ENCODE data around the gene TRAK2. TPM values are rescaled to one million over a fixed set of nuclear protein-coding genes. Genes with fewer than 3 reads are reported as not detected.

TRAK2 gene
- total and polyA plus RNA-seq, 8 donors, result 8.2 to 46.8 (median 27.2) TPM

DNA sequence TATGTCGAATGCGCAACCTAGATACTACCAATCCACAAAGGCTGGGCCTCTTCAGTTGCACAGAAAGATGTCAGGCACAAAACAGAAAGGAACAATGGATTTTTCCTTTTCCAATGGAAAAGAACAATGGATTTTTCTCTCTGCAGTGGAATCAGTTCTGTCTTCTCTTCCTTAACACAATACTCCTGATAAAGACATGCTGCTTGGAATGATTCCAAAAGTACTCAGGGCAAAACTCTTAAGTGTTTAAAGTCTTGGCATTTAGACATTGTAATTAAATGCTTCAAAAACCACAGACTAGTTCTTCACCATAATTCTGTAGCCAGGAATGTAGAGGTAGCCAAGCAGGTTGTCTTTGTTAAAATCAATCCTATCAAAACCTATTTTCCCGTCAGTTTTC lies 47.4 kb downstream of the TRAK2 start:
- no peak overlapping the region for H3K4me3 ChIP-seq
- H3K27ac ChIP-seq, result peak overlapping the region in 1 of 5 donors; percentile 10
- intact Hi-C loops (cut with DNase I; ENCODE audit: low total_unique reads), result no loop called here
- no peaks in the 10 kb centered on the region for H3K9me3 ChIP-seq
- peaks cover 0 to 8% (median 5%) of the 10 kb centered on the region in 4 donors for H3K36me3 ChIP-seq
- WGBS, 5 donors, result 72 to 81% (median 79%) methylated on average over 3 of the region's 3 CpGs
- no peak for DNase-seq
- peaks cover 16 to 66% (median 41%) of the 10 kb centered on the region in 4 donors for H3K4me1 ChIP-seq
- H3K27me3 ChIP-seq, result no peaks in the 10 kb centered on the region
- TF ChIP-seq POLR2A (IDR thresholded peaks at IDR 0.05), result no peak
- no peak for TF ChIP-seq POLR2AphosphoS5 (IDR thresholded peaks at IDR 0.05)
- TF ChIP-seq, protein P1, sequence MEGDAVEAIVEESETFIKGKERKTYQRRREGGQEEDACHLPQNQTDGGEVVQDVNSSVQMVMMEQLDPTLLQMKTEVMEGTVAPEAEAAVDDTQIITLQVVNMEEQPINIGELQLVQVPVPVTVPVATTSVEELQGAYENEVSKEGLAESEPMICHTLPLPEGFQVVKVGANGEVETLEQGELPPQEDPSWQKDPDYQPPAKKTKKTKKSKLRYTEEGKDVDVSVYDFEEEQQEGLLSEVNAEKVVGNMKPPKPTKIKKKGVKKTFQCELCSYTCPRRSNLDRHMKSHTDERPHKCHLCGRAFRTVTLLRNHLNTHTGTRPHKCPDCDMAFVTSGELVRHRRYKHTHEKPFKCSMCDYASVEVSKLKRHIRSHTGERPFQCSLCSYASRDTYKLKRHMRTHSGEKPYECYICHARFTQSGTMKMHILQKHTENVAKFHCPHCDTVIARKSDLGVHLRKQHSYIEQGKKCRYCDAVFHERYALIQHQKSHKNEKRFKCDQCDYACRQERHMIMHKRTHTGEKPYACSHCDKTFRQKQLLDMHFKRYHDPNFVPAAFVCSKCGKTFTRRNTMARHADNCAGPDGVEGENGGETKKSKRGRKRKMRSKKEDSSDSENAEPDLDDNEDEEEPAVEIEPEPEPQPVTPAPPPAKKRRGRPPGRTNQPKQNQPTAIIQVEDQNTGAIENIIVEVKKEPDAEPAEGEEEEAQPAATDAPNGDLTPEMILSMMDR (IDR thresholded peaks at IDR 0.05), result no peak
- no peak for TF ChIP-seq EP300 (IDR thresholded peaks at IDR 0.05)

DNA sequence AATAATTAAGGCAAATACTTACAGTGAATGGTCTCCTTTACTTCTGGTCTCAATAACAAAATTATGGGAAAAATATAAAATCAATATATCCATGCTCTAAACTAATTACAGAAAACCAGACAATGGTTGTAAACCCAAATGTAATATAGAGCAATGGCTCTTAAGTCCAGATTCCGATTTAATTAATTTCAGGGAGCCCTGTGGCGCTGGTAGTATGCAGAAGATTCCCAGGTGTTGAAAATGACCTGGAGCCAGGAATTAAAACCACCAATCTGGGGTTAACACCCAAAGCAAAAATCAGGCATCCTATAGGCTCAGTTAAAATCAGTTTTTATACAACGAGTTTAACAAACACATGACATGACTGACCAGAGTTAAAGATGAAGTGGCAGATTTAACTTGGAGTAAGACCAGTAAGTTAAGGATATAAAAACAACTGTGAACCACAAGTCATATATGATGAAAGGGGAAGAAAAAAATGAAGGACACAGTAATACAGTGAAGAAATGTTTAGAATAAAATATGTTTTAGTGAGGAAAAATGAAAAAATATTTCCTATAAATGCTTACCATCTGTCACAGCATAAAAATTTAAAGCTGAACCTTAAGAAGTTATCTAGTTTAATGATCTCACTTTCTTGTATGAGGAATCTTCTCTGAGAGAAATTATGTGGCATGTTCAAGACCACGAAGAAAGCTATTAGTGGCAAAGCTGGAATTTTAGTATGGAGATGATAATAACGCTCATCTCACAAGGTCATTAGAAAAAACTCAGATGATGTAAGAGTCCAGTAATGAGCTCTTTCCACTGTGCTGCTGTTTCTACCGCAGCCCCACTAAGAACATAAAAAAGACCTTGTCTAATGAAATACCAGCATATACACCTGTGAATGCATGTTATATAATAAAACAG lies 48.4 kb downstream of the TRAK2 start:
- TF ChIP-seq POLR2A (IDR thresholded peaks at IDR 0.05), result no peak
- no peak for TF ChIP-seq EP300 (IDR thresholded peaks at IDR 0.05)
- no peak for DNase-seq
- intact Hi-C loops (cut with DNase I; ENCODE audit: low total_unique reads), result no loop called here
- H3K36me3 ChIP-seq, result peaks cover 0 to 18% (median 11%) of the 10 kb centered on the region in 4 donors
- H3K27me3 ChIP-seq, result no peaks in the 10 kb centered on the region
- 80 to 86% (median 84%) methylated on average over 6 of the region's 6 CpGs for WGBS, 5 donors
- H3K4me3 ChIP-seq, result no peak overlapping the region
- peaks cover 16 to 66% (median 41%) of the 10 kb centered on the region in 4 donors for H3K4me1 ChIP-seq
- no peaks in the 10 kb centered on the region for H3K9me3 ChIP-seq
- peak overlapping the region in 1 of 5 donors; percentile 10 for H3K27ac ChIP-seq

DNA sequence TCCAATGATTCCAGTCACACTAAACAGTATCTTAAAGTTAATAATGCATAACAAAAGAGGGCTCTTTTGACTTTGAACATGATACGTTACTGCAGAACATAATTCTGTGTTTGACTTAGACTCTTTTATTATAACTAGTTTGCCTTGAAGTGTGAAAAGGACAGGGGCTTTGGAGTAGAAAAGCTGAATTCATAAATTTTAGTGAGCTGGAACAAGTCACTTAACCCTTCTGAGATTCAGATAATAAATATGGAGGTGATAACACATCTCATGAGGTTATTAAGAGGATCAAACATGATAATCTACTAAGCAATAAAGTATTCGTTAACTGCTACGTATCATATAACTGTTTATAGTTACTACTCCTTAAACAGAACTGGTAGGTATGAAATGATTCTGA lies 49.4 kb downstream of the TRAK2 start:
- H3K27me3 ChIP-seq, result no peaks in the 10 kb centered on the region
- H3K4me1 ChIP-seq, result peaks cover 16 to 55% (median 38%) of the 10 kb centered on the region in 4 donors
- peaks cover 0 to 29% (median 22%) of the 10 kb centered on the region in 4 donors for H3K36me3 ChIP-seq
- no peak for DNase-seq
- 68 to 81% (median 74%) methylated on average over 3 of the region's 3 CpGs for WGBS, 5 donors
- H3K9me3 ChIP-seq, result no peaks in the 10 kb centered on the region
- intact Hi-C loops (cut with DNase I; ENCODE audit: low total_unique reads), result no loop called here
- TF ChIP-seq EP300 (IDR thresholded peaks at IDR 0.05) (no peak), POLR2AphosphoS5 (IDR thresholded peaks at IDR 0.05) (no peak), POLR2A (IDR thresholded peaks at IDR 0.05) (no peak)
- TF ChIP-seq, protein P1 (IDR thresholded peaks at IDR 0.05), result no peak
- H3K4me3 ChIP-seq, result no peak overlapping the region
- no peak overlapping the region for H3K27ac ChIP-seq

DNA sequence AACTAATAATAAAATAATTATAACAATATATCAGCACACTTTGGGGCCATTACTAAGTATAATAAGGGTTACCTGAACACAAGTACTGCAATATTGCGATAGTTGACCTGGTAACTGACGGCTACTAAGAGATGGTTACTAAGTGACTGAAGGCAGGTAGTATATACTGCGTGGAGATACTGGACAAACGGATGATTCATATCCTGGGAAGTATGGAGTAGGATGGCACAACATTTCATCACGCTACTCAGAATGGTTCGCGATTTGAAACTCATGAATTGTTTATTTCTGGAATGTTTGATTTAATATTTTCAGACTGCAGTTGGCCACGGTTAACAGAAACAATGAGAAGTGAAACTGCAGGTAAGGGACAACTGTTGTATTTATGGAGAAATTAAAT lies 54.7 kb downstream of the TRAK2 start:
- Histone ChIP-seq H3K4me3 (no peak overlapping the region), H3K9me3 (no peaks in the 10 kb centered on the region), H3K4me1 (peaks cover 0 to 5% (median 2%) of the 10 kb centered on the region in 4 donors), H3K27me3 (no peaks in the 10 kb centered on the region), H3K36me3 (peaks cover 13 to 79% (median 70%) of the 10 kb centered on the region in 4 donors), H3K27ac (no peak overlapping the region)
- intact Hi-C loops (cut with DNase I; ENCODE audit: low total_unique reads), result no loop called here
- TF ChIP-seq, protein P1 (IDR thresholded peaks at IDR 0.05), result no peak
- TF ChIP-seq EP300 (IDR thresholded peaks at IDR 0.05) (no peak), POLR2AphosphoS5 (IDR thresholded peaks at IDR 0.05) (no peak), POLR2A (IDR thresholded peaks at IDR 0.05) (no peak)
- 83 to 96% (median 85%) methylated on average over 8 of the region's 8 CpGs for WGBS, 5 donors
- no peak for DNase-seq

Measured in stomach (tissue), 9 donors.